Measurements from ENCODE around the gene KCNQ1. TPM values are rescaled to one million over a fixed set of nuclear protein-coding genes. Genes with fewer than 3 reads are reported as not detected.

Gene KCNQ1
- total RNA-seq, 4 donors from 2014 or later: 0.81 to 2.2 (median 1.6) TPM

DNA sequence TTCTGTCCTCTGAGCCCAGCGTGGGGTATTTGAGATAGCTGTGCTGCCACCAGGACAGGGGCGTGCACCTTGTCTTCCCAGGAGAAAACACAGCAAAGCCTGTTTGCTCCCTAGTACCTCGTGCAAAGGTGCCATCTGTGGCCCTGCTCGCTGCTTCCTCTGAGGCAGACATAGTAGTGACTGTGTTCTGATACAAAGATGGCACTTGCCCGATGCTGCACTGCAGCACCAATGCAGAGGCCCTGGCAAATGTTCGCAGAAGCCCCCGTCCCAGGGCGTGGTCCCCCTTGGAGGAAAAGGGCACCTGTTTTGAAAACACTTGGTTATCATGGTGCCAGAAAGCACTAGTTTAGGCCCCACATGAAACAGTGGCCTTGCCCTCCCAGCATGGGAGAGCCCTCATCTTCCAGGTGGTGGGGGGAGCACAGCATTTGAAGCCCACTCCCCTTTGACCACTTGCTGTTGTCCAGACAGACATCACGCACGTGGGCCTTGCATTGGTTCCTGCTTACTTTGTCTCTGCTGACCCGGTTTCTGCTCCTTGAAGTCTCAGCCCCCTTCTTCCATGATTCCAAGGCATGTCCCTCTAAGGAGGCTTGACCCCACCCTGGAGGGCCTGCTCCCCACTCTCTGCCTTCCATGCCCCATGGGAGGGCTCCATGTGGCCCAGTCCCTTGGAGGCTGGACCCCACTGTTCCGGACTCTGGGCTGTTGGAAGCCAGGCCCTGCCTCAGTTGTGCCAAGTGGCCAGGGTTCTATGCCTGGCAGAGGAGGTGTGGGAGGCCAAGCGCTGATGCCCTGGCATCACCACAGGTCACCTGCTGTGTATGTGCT, 145.5 kb downstream of the KCNQ1 start:
- 89% methylated on average over 13 of the region's 13 CpGs for WGBS, 2 donors
- DNase-seq (ENCODE audit: low spot score in 2 of 2): peak in 1 of 2 donors; percentile 65

DNA sequence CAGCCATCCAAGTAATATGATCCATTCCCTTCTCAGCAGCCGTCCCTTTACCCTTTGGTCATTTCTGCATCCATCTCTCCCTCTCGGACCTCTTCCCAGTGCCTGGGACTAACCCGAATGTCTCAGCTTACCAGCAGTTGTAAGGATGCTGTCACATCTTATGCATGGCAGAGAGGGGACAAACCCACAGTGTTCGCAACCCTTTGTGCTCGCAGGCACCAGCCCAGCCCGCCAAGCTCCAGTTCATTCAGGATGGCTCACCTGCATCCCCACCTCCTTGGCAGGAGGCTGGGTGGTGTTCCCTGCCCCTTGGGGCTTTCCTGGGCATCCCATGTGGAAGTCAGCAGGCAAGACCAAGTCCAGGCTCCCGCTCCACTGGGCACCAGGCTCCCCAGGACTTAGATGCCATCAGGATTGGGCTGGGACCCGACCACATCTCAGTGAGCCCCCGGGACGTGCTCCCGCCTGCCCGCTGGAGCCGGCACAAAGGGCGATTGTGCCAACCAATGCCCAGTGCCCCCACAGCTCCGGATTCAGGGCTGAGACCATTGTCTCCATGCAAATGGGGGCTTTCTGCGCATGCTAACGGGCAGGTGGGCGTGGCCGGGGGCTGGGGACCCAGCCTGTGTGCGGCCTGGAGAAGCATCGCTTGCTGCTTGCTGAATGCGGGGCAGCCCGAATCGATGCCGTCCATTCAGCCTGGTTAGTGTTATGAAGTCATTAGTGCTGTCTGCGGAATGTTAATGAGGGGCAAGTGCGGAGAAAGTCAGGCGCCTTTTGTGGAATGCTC, 146.4 kb downstream of the KCNQ1 start:
- no peak for DNase-seq (ENCODE audit: low spot score in 2 of 2)
- no peak overlapping the region for H3K4me3 ChIP-seq (ENCODE audit: low read depth, poor library complexity, severe bottlenecking)
- intact Hi-C loops (cut with DNase I; ENCODE audit: low total_unique reads): no loop called here
- WGBS, 2 donors: 86 to 91% methylated on average over 22 to 28 of the region's 28 CpGs
- TF ChIP-seq, protein P1, sequence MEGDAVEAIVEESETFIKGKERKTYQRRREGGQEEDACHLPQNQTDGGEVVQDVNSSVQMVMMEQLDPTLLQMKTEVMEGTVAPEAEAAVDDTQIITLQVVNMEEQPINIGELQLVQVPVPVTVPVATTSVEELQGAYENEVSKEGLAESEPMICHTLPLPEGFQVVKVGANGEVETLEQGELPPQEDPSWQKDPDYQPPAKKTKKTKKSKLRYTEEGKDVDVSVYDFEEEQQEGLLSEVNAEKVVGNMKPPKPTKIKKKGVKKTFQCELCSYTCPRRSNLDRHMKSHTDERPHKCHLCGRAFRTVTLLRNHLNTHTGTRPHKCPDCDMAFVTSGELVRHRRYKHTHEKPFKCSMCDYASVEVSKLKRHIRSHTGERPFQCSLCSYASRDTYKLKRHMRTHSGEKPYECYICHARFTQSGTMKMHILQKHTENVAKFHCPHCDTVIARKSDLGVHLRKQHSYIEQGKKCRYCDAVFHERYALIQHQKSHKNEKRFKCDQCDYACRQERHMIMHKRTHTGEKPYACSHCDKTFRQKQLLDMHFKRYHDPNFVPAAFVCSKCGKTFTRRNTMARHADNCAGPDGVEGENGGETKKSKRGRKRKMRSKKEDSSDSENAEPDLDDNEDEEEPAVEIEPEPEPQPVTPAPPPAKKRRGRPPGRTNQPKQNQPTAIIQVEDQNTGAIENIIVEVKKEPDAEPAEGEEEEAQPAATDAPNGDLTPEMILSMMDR (IDR thresholded peaks at IDR 0.05): no peak
- TF ChIP-seq POLR2A (IDR thresholded peaks at IDR 0.05): no peak

More for the DNA sequence above, 145.5 kb downstream of the KCNQ1 start:
- TF ChIP-seq, protein P1 (IDR thresholded peaks at IDR 0.05): no peak
- no peak for TF ChIP-seq POLR2A (IDR thresholded peaks at IDR 0.05)
- intact Hi-C loops (cut with DNase I; ENCODE audit: low total_unique reads): no loop called here
- no peak overlapping the region for H3K4me3 ChIP-seq (ENCODE audit: low read depth, poor library complexity, severe bottlenecking)

DNA sequence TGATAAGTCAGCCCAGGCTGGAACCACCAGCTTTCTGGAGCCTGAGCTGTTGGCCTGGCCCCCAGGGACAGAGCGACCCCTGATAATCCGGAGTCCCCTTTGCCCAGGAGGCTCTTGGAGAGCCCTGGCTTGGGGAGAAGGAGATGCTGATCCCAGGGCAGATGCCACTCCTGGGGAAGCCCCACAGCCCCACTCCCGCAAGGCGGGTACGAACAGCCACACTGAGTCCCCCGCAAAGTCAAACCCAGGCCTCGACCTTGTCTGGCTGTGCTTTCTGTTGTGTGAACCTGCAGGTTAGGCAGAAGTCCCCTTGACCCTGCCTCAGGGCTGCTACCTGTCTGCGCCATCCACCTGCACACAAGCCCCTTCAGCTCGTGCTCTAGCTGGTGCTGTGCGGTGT, 147.0 kb downstream of the KCNQ1 start:
- no peak for TF ChIP-seq POLR2A (IDR thresholded peaks at IDR 0.05)
- TF ChIP-seq, protein P1 (IDR thresholded peaks at IDR 0.05): no peak
- WGBS, 2 donors: 84 to 90% methylated on average over 5 to 10 of the region's 10 CpGs
- intact Hi-C loops (cut with DNase I; ENCODE audit: low total_unique reads): no loop called here
- no peak for DNase-seq (ENCODE audit: low spot score in 2 of 2)
- H3K4me3 ChIP-seq (ENCODE audit: low read depth, poor library complexity, severe bottlenecking): no peak overlapping the region

DNA sequence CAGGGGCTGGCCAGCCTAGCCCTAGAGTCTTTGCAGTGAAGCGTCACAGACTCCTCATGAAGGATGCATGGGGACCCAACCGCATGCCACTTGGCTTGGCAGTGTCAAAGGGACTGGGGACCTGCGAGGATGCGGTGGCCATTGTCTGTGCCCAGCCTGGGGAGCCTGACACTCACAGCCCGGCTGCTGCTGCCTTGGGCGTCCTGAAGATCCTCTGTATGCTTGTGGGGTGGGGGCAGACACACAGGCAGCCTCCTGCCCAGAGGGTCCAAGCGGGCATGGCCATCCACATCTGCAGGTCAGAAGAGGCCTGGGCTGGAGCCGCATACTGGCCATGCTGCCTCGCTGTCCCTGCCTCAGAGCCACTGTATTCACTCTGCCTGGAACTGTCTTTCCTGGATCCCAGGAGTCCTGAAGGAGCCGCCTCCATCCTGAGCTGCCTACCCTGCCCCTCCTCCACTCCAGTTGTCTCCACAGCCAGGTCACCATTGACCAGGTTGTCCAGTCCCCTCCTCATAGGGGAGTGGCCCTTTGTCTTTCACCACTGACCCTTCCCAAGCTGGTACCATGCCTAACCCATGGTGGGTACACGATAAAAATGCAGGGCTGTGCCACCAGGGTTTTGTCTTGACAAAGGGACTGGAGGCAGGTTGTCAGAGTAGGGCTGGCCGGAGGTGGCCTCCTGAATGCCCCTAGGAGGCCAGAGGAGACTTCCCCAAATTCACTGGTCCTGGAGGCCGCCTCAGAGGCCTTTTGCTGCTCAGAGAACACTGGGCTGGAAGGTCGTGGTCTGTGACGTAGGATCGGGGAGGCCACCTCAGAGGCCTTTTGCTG, 148.0 kb downstream of the KCNQ1 start:
- 95 to 96% methylated on average over 12 to 16 of the region's 16 CpGs for WGBS, 2 donors
- DNase-seq (ENCODE audit: low spot score in 2 of 2): no peak
- no peak overlapping the region for H3K4me3 ChIP-seq (ENCODE audit: low read depth, poor library complexity, severe bottlenecking)
- intact Hi-C loops (cut with DNase I; ENCODE audit: low total_unique reads): no loop called here
- TF ChIP-seq, protein P1 (IDR thresholded peaks at IDR 0.05): no peak
- no peak for TF ChIP-seq POLR2A (IDR thresholded peaks at IDR 0.05)

DNA sequence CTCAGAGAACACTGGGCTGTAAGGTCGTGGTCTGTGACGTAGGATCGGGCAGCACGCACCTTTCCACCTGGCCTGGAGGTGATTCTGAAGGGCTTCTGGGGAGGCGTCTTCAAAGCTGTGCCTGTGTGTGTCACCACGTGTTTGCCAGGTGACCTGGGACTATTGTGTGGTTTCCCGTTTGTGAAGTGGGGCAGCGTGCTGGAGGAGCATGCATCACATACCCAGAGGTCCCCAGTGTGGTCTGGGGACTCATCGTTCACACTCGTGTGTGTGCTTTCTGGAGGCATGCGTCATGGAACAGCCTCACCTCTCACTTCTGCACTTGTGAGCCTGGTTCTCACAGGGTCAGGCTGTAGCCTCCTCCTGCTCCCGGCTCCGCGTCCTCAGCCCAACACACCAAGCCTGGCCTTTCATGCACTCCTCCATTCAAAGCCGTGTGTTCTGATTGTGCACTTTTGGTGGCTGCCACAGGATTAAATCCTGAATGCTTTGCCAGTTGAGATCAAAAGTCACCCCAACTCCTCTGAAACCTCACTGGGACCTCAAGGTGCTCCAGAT, 148.7 kb downstream of the KCNQ1 start:
- intact Hi-C loops (cut with DNase I; ENCODE audit: low total_unique reads): no loop called here
- DNase-seq (ENCODE audit: low spot score in 2 of 2): no peak
- H3K4me3 ChIP-seq (ENCODE audit: low read depth, poor library complexity, severe bottlenecking): no peak overlapping the region

More for the DNA sequence above, 148.7 kb downstream of the KCNQ1 start:
- TF ChIP-seq, protein P1 (IDR thresholded peaks at IDR 0.05): no peak
- TF ChIP-seq POLR2A (IDR thresholded peaks at IDR 0.05): no peak
- 90 to 92% methylated on average over 15 of the region's 15 CpGs for WGBS, 2 donors

Data from lower leg skin (tissue), 4 donors.